Caki2 (cell line): Measurements from ENCODE around the gene ARHGAP18. TPM values are rescaled to one million over a fixed set of nuclear protein-coding genes. Genes with fewer than 3 reads are reported as not detected.

Experiments used
- DNase-seq: peaks from one replicate; pipeline ENCODE4 v3.0.0-alpha.2; 2015; ENCODE audit warnings: low read depth
- in situ Hi-C: cut with HindIII; loops from 2 replicates; pipeline ENCODE4 v1.10.0; 2016; ENCODE audit warnings: low sequenced_read_pairs, low pct_unique_long_range_greater_than_20kb, mixed read lengths
- total RNA-seq: library from RNA; depleted of rRNA; stranded (reverse); fragments of >200 nt; shearing (Covaris generic); gene quantifications from 2 replicates; pipeline ENCODE4 v1.2.3, GENCODE V29; 2014; ENCODE audit warnings: low replicate concordance

Gene ARHGAP18
- total RNA-seq, 1 experiment from 2014 or later, result 17.3 TPM

- in situ Hi-C loops, result no loop called here
- peak; percentile 78 for DNase-seq
These were observed 71.8 kb downstream of the ARHGAP18 start for GRCh38 chr6:129638055-129638684.

GRCh38 chr6:129637340-129638054 lies 72.5 kb downstream of the ARHGAP18 start:
- in situ Hi-C loops, result no loop called here
- DNase-seq, result peak; percentile 42

- in situ Hi-C loops, result no loop called here
- no peak for DNase-seq
These were observed 74.4 kb downstream of the ARHGAP18 start for GRCh38 chr6:129635396-129636130.

GRCh38 chr6:129634411-129635230 lies 75.4 kb downstream of the ARHGAP18 start:
- in situ Hi-C loops, result no loop called here

GRCh38 chr6:129633529-129633928 lies 76.4 kb downstream of the ARHGAP18 start:
- no peak for DNase-seq
- in situ Hi-C loops, result no loop called here

More at GRCh38 chr6:129634411-129635230, 75.4 kb downstream of the ARHGAP18 start:
- DNase-seq, result no peak

- no peak for DNase-seq
- in situ Hi-C loops, result no loop called here
These were observed 77.8 kb downstream of the ARHGAP18 start for GRCh38 chr6:129632172-129632613.

GRCh38 chr6:129631070-129631469 lies 78.9 kb downstream of the ARHGAP18 start:
- in situ Hi-C loops, result no loop called here
- DNase-seq, result no peak

- no peak for DNase-seq
- in situ Hi-C loops, result no loop called here
These were observed 79.4 kb downstream of the ARHGAP18 start for GRCh38 chr6:129630596-129630995.

- in situ Hi-C loops, result no loop called here
- DNase-seq, result no peak
These were observed 81.7 kb downstream of the ARHGAP18 start for GRCh38 chr6:129628101-129628815.

- DNase-seq, result no peak
- in situ Hi-C loops, result no loop called here
These were observed 85.5 kb downstream of the ARHGAP18 start for GRCh38 chr6:129624488-129624887.

- in situ Hi-C loops, result no loop called here
- no peak for DNase-seq
These were observed 86.8 kb downstream of the ARHGAP18 start for GRCh38 chr6:129623008-129623732.

GRCh38 chr6:129621252-129621651 lies 88.7 kb downstream of the ARHGAP18 start:
- DNase-seq, result no peak
- in situ Hi-C loops, result no loop called here

GRCh38 chr6:129620234-129620610 lies 89.8 kb downstream of the ARHGAP18 start:
- in situ Hi-C loops, result no loop called here
- DNase-seq, result no peak

- DNase-seq, result no peak
- in situ Hi-C loops, result no loop called here
These were observed 90.3 kb downstream of the ARHGAP18 start for GRCh38 chr6:129619579-129620233.

- DNase-seq, result no peak
- in situ Hi-C loops, result no loop called here
These were observed 92.0 kb downstream of the ARHGAP18 start for GRCh38 chr6:129617986-129618385.

GRCh38 chr6:129615496-129615895 lies 94.5 kb downstream of the ARHGAP18 start:
- DNase-seq, result no peak
- in situ Hi-C loops, result no loop called here

GRCh38 chr6:129615020-129615419 lies 95.0 kb downstream of the ARHGAP18 start:
- in situ Hi-C loops, result no loop called here

More at GRCh38 chr6:129615020-129615419, 95.0 kb downstream of the ARHGAP18 start:
- DNase-seq, result no peak
